ENCODE data around the gene IFNLR1.

Gene IFNLR1

DNA sequence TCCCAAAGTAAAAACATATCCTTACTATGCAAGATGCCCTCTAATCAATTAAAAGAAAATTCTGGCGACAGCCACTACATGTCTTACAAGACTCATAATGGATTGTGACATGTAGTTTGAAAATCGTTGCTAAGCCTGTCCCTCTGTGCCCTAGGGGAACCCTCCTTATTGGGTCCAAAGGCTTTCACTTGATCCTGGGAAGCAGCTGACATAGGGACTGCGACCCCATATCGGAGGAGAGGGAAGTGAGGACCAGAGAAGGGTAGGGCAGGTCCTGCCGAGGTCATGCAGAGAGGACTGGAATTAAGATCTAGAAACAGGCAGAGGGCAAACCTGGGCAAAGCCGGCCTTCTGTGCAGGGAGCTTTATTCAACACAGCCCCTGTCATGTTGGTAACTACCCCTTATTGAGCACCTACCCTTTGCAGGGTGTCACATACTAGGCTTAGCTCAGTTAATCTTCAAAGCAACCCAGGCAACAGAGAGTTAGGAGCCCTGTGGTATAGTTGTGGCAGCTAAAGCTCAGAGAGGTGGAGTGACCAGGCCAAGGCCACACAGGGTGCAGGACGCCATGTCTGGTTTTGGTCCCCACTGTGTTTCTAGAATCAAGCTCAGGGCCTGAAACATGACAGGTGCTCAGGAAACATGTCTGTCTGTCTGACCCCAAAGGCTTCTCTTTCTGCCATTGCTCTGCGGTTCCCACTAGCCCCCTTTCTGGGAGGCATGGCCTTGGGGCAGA lies 18.4 kb upstream of the IFNLR1 start:
- DNase-seq (ENCODE audit: low read depth), result no peak

DNA sequence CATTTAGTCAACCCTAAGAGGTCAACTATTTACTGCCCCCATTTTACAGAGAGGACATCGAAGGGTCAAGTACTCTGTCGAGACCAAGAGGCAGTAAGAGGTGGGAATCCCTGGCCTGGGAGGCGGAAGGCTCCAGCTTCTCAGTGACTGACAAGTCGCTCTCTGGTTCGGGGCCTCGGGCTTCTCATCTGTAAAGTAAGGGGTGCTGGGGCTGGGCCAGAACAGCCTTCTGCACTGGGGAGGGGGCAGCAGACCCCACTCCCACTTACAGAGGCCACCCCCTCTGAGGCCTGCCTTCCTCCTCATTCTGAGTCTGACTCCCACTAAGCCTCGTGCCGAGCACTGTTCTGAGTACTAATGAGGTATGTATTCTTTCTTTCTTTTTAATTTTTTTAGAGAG lies 17.0 kb upstream of the IFNLR1 start:
- DNase-seq (ENCODE audit: low read depth), result no peak

GRCh38 chr1:24203404-24203803 lies 16.3 kb upstream of the IFNLR1 start:
- no peak for DNase-seq (ENCODE audit: low read depth)

GRCh38 chr1:24202987-24203386 lies 15.9 kb upstream of the IFNLR1 start:
- DNase-seq (ENCODE audit: low read depth), result no peak

DNA sequence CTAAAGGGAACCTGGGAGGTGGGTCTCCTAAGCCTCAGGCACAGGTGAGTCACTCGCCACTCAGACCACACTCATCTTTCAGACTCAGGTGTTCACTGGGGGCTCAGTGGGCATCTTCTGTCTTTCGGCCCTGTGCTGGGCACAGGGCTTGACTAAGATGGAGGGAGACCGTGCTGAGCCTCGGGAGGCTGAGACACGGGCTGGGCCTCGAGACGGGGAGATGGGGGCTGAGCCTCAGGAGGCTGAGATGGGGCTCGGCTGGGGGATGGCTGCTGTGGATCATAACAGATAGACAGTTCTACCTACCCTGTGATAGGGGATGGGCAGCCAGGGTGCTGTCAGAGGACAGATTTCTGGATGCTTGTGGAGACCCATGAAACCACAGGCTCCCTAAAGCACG lies 15.5 kb upstream of the IFNLR1 start:
- DNase-seq (ENCODE audit: low read depth), result no peak

- DNase-seq (ENCODE audit: low read depth), result peak; percentile 26
Measured at GRCh38 chr1:24201941-24202440, 14.9 kb upstream of the IFNLR1 start.

DNA sequence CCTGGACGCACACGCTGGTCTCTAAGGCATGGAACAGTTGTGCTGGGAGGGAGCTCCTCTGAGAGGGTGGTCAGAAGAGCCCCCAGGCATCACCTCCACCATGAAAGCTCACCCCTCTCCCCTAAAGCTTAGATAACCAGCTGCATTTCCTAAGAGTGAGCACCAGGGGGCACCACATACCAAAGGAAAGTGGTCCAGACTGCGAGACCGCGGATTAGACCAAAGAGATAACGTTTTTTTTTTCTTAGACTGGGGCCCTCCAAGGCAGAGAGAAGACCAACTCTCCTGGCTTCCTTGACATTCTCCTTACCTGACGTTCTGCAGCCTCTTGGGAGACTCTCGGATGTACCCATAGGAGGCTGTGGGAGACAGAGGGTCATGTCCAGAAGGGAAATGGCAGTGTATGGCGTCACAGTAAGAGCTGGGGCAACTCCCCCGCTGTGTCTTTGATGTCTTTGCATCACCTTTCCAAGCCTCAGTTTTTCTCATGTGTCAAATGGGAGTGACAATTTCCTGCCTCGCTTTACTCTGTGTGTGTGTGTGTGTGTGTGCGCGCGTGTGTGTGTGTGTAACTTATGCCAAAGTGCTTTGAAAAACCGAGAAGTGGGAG lies 12.3 kb upstream of the IFNLR1 start:
- peak; percentile 48 for DNase-seq (ENCODE audit: low read depth)

- DNase-seq (ENCODE audit: low read depth), result no peak
Measured at GRCh38 chr1:24198766-24199165, 11.7 kb upstream of the IFNLR1 start.

DNA sequence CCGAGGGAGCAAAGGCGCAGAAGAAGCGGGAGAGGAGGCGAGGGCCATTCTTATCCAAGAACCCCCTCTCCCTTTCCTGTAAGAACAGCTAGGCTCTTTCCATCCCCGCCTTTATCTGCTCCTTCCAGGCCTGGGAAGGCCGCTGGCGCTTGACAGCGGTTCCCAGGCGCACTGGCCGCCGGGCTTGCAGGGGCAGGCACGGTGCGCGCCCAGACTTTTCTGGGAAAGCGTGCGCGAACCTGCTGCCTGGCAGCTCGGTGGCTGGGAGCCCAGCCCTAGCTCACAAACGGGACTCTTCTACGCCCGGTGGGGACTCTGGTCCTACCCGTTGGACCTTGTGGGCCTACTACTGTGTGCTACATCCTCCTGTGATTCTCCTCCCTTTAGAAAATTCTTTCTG lies 8.8 kb upstream of the IFNLR1 start:
- DNase-seq (ENCODE audit: low read depth), result no peak

GRCh38 chr1:24195136-24195535 lies 8.0 kb upstream of the IFNLR1 start:
- no peak for DNase-seq (ENCODE audit: low read depth)

- DNase-seq (ENCODE audit: low read depth), result no peak
Measured at GRCh38 chr1:24193046-24193445, 6.0 kb upstream of the IFNLR1 start.

DNA sequence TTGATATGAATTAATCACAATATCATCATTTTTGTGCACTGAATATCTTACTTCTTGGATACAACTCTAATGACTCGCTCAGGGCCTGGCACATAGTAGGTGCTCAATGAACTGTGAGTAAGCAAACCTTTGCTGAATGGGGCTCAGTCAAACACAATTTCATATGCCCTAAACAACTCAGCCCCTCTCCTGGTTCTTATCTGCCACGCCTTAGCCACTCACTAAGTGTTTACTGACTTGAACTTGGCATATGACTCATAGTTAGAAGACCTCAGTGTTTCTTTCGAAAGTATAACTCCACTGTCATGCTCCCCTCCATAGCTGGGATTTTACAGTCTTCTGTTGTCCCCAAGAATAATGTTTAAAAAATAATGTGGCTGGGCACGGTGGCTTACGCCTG lies 4.8 kb upstream of the IFNLR1 start:
- DNase-seq (ENCODE audit: low read depth), result no peak

- no peak for DNase-seq (ENCODE audit: low read depth)
Measured at GRCh38 chr1:24190983-24191461, 3.9 kb upstream of the IFNLR1 start.

GRCh38 chr1:24189528-24189927 lies 2.4 kb upstream of the IFNLR1 start:
- DNase-seq (ENCODE audit: low read depth), result no peak

- DNase-seq (ENCODE audit: low read depth), result no peak
Measured at GRCh38 chr1:24186711-24186992, 437 bp downstream of the IFNLR1 start.

DNA sequence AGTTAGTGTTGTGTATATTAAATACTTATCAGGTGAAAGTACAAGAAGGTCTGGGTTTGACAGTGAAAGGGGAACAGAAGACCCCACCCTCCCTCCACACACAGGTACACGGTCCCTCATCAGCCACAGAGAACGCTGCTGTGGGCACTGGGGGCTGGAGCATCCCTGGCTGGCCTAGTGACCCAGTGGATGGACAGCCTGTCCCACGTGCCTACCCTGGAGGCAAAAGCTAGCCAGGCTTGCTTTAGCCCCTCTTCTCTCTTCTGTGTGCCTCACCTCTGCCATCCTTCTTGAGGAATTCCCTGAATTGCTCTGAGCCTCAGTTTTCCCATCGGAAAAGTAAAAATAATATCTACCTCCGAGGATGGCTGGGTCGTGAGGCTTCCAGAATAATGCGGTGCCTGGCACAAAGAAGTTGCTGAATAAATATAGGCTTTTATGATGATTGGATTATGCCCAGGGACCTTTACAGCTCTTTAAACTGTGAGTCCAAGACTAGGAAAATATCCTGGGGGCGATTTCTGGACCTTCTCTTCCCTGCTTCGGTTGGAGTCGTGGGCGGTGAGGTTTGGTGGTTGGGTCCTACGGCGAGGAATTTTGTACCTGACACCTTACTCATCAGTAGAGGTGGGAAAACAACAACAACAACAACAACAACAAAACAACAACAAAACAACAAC lies 918 bp downstream of the IFNLR1 start:
- DNase-seq (ENCODE audit: low read depth), result no peak

DNA sequence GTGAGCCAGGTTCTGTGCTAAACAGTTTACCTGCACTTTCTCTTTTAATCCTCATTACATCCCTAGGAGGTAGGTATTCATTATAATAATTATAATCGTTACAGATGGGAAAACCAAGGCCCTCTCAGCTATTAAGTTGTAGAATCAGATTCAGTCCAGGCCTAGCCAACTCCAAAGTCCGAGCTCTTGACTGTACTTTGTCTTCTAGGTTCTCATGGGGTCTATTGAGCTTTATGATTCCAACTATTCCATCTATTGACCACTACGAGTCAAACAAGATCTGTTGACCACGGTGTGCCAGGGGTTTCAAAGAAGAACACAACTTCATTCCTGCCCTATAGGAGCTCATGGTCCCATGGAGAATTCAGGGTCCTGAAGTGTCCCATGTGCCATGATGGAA lies 2.0 kb downstream of the IFNLR1 start:
- no peak for DNase-seq (ENCODE audit: low read depth)

- DNase-seq (ENCODE audit: low read depth), result no peak
Measured at GRCh38 chr1:24182061-24182460, 5.0 kb downstream of the IFNLR1 start.

DNA sequence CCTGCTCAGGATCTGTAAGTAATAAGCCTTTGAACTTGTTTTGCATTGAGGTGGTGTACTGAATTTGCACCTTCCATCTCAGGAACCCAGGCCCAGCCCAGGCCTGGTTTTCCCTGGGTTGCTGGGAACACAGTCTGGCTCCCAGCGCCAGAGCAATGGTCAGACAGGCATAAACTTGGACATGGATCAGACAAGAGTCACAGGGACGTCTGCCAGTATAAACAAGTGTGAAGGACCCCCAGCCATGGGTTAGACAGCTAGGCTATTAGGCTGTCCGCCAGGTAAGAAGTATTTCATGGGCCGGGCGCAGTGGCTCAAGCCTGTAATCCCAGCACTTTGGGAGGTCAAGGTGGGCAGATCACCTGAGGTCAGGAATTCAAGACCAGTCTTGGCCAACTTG lies 5.5 kb downstream of the IFNLR1 start:
- DNase-seq (ENCODE audit: low read depth), result no peak

GRCh38 chr1:24180676-24181075 lies 6.4 kb downstream of the IFNLR1 start:
- DNase-seq (ENCODE audit: low read depth), result no peak

DNA sequence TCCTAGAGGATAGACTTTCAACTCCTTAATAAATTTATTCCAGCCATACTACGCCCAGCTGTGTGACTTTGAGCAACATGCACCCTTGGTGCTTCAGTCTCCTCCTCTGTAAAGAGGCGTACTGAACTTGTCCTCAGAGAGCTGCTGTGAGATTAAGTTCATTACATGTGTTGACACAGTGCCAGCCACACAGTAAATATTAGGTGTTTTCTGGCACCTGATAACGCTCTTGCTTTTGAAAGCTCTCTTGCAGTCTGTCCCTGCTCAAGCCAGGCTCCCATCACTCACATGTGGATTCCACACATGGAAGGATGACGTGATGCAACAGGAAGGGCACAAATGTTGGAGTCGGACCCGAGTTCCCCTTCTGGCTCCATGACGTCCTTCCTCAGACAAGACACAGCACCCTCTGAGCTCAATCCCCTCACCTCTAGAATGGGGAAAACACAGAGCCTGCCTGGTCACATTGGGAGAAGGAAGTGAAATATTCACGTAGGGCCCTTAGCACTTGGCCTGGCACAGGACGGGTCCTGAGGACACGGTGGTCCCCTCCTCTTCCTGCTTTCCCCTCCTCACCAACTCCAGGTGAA lies 7.7 kb downstream of the IFNLR1 start:
- DNase-seq (ENCODE audit: low read depth), result no peak

DNA sequence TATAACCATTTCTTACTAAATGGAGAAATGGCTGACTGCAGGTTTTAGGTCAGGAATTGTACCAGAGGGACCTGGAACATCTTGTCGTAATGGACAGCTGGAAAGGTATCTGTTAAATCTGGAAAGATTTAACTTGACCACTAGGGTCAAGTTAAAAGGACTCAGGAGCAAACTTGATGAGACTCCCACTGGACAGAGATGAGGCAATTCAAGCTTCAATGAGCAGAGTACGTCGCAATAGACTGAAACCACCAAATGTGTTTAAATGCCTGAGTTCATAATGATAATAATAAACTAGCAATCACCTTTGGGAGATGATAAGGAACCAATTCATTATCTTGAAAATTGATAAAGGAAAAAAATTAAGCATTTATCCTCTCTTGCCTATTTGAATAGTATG lies 8.7 kb downstream of the IFNLR1 start:
- DNase-seq (ENCODE audit: low read depth), result no peak

DNA sequence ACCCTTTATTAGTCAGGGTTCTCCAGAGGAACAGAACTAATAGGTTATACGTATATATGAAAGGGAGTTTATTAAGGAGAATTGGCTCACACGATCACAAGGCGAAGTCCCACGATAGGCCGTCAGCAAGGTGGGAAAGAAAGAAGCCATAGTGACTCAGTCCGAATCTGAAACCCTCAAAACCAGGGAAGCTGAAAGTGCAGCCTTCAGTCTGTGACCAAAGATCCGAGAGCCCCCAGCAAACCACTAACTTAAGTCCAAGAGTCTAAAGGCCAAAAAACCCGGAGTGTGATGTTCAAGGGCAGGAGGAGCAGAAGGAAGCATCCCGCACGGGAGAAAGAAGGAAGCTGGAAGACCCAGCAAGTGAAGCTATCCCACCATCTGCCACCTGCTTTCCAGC lies 9.9 kb downstream of the IFNLR1 start:
- DNase-seq (ENCODE audit: low read depth), result no peak
